Gastrocnemius medialis (tissue), 4 donors: ENCODE data around the gene ADAMTS14.

ENCODE experiments used
- POLR2A ChIP-seq, 2 donors: fragments of 450-650 bp; IDR thresholded peaks; one replicate each; pipeline ENCODE4 v1.6.1; 2017; ENCODE audit warnings: antibody characterized with exemption in 2 of 2, mild to moderate bottlenecking in 2 of 2, moderate library complexity in 2 of 2
- TF ChIP-seq, protein P1 (sequence below), 5 experiments: fragments of 450-650 bp in 3 of 5; fragments of 200-600 bp in 2 of 5; sonication (generic) in 2 of 5; IDR thresholded peaks in 4 of 5; conservative IDR thresholded peaks in 1 of 5; 1 replicate in 4 of 5; 2 replicates in 1 of 5; pipeline ENCODE4 v1.5.1; 2016 to 2019; ENCODE audit warnings: antibody characterized with exemption in 5 of 5, mild to moderate bottlenecking in 3 of 5, moderate library complexity in 3 of 5

DNA sequence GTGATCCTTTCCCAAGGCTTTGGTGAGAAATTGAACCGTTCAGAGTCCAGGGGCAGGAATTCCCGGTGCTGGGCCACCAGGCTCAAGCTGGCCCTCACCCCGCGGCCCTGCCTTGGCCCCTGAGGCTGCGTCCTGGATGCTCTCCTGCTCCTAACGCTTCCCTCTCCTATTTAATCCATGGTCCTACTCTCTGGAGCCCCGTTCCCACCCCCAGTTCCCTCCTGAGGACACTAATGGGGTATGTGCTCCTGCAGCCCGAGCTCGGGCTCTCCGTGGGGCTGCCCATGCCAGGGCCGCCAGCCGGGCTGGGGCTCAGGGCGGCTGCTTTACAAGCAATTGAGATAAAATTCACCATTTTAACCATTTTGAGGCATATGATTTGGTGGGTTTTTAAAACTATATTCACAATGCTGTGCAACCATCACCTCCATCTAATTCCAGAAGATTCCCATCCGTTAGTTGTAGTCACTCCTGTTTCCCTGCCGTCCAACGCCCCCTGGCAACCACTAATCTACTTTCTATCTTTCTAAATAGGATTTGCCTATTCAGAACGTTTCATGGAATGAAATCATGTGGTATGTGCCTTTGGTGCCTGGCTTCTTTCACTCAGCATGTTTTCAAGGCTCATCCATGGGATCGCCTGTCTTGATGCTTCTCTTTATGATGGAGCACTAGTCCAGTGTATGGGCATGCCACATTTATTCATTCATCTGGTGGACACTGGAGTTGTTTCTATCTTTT lies 33.0 kb downstream of the ADAMTS14 start:
- TF ChIP-seq, protein P1, sequence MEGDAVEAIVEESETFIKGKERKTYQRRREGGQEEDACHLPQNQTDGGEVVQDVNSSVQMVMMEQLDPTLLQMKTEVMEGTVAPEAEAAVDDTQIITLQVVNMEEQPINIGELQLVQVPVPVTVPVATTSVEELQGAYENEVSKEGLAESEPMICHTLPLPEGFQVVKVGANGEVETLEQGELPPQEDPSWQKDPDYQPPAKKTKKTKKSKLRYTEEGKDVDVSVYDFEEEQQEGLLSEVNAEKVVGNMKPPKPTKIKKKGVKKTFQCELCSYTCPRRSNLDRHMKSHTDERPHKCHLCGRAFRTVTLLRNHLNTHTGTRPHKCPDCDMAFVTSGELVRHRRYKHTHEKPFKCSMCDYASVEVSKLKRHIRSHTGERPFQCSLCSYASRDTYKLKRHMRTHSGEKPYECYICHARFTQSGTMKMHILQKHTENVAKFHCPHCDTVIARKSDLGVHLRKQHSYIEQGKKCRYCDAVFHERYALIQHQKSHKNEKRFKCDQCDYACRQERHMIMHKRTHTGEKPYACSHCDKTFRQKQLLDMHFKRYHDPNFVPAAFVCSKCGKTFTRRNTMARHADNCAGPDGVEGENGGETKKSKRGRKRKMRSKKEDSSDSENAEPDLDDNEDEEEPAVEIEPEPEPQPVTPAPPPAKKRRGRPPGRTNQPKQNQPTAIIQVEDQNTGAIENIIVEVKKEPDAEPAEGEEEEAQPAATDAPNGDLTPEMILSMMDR (IDR thresholded peaks at IDR 0.05 in 4 of 5, conservative IDR thresholded peaks at IDR 0.05 in 1 of 5) = no peak
- no peak for TF ChIP-seq POLR2A (IDR thresholded peaks at IDR 0.05)
